Stimulated activated CD4-positive, alpha-beta T cell treated with anti-CD3 and anti-CD28 coated beads, Interleukin-15, amount 100 ng/mL, for 48 hours (primary cell): ENCODE data around the gene AGO1.
"Not testable (repeated sequence)": the region's sequence is repeated elsewhere in the genome, so short reads cannot be mapped to it uniquely, and the experiment has no call there.

Source experiments
- DNase-seq, 2 donors: peaks; one replicate each; pipeline ENCODE4 v3.0.0-alpha.2; 2020; ENCODE audit warnings: low read depth in 2 of 2

The AGO1 gene

DNA sequence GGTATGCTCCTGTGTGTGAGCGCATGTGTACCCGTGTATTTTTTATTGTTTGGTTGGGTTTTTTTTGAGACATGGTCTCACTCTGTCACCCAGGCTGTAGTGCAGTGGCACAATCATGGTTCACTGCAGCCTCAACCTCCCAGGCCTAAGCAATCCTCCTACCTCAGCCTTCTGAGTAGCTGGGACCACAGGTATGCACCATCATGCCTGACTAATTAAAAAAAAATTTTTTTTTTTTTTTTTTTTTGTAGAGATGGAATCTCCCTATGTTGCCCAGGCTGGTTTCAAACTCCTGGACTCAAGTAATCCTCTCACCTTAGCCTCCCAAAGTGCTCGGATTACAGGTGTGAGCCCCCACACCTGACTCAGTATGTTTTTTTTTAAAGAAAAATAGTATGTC is 89.6 kb downstream of the AGO1 start:
- not testable (repeated sequence) for DNase-seq

DNA sequence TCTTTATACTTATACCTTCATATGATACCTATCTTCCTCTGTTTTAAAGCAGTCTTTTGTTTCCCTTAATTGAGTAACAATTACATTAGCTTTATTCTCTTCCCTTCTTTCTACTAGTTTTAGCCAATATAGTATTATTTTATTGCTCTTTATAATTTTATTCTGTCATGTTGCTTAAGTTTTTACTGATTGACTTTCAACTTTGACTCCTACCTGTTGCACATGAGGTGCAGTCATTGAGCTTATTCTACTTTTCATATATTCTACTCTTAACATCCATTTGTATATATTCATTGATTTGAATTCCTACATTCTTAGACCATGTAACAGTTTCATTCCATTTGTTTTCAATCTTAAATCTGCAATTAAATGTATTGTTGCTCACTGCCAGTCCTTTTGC is 97.1 kb downstream of the AGO1 start:
- no peak for DNase-seq
